HepG2 (cell line): ENCODE data around the gene HTR6. TPM values are rescaled to one million over a fixed set of nuclear protein-coding genes. Genes with fewer than 3 reads are reported as not detected.

Experiments
- ATAC-seq: fragments of 200-7000 bp; cut with Tn5 transposase; 3 replicates; pipeline ENCODE4 v1.9.1; 2020; ENCODE audit warnings: mild to moderate bottlenecking, moderate library complexity
- BruUV-seq: library from RNA; stranded (reverse); fragments of 400-500 nt; replicated peaks from 2 replicates; lab custom pipeline; 2021; lab: Mats Ljungman, UMichigan
- CTCF ChIA-PET: fragments of 300-600 bp; formaldehyde crosslinking; extraction: SDS; loops from one replicate; lab custom pipeline; 2021; ENCODE audit warnings: low total read pairs, inconsistent platforms, low intra/inter-chr PET ratio; lab: Yijun Ruan, JAX
- POLR2A ChIA-PET: fragments of 350-600 bp; sonication (Branson Sonifier 250); formaldehyde crosslinking; loops from one replicate; lab custom pipeline; 2020; ENCODE audit warnings: antibody characterized with exemption, inconsistent platforms; lab: Yijun Ruan, JAX
- DNase-seq: peaks from one replicate; pipeline ENCODE4 v3.0.0-alpha.2; 2015; ENCODE audit warnings: low spot score
- FAIRE-seq: peaks from 3 replicates; lab custom pipeline; 2011; peaks lifted over from hg19 to GRCh38; lab: Jason Lieb, UNC
- H2AFZ ChIP-seq: one replicate; pipeline ENCODE4 v1.6.1; 2011; ENCODE audit warnings: low read length, inconsistent platforms
- H3K27ac ChIP-seq: fragments of 300-600 bp; 3 replicates; pipeline ENCODE4 v1.8.0; 2011; ENCODE audit warnings: mixed run types, mild to moderate bottlenecking, mixed read lengths, low read length, inconsistent platforms; ENCODE audit not compliant: insufficient read depth; ENCODE audit errors: extremely low read length
- H3K27me3 ChIP-seq, 2 experiments: fragments of 200-600 bp in 1 of 2; 2 replicates in 1 of 2; 3 replicates in 1 of 2; pipeline versions ENCODE4 v1.6.0 to v1.8.0; 2011; ENCODE audit warnings: low read length in 2 of 2, mild to moderate bottlenecking in 2 of 2, moderate library complexity in 2 of 2, inconsistent platforms in 1 of 2; ENCODE audit not compliant: insufficient read depth in 2 of 2, control insufficient read depth in 1 of 2
- H3K36me3 ChIP-seq, 2 experiments: fragments of 200-600 bp in 1 of 2; replicated peaks in 1 of 2; 2 replicates in 1 of 2; 3 replicates in 1 of 2; pipeline versions ENCODE4 v1.5.1 to v1.8.0; 2011; ENCODE audit warnings: low read length in 2 of 2, inconsistent platforms in 1 of 2; ENCODE audit not compliant: insufficient read depth in 2 of 2, control insufficient read depth in 1 of 2
- H3K4me1 ChIP-seq: 2 replicates; pipeline ENCODE4 v1.5.1; 2012; ENCODE audit warnings: low read length, inconsistent platforms; ENCODE audit not compliant: insufficient read depth
- H3K4me2 ChIP-seq: 2 replicates; pipeline ENCODE4 v1.6.0; 2011; ENCODE audit warnings: low read depth, low read length, inconsistent platforms
- H3K4me3 ChIP-seq, 3 experiments: fragments of 200-600 bp in 1 of 3; sonication (generic), shearing (Covaris generic) in 1 of 3; replicated peaks in 1 of 3; 2 replicates each; pipeline ENCODE4 v1.5.1; 2011 to 2016; ENCODE audit warnings: low read length in 3 of 3, inconsistent platforms in 2 of 3, low read depth in 2 of 3, mild to moderate bottlenecking in 2 of 3, control low read depth in 1 of 3, mixed read lengths in 1 of 3; ENCODE audit not compliant: insufficient read depth in 1 of 3
- H3K79me2 ChIP-seq: one replicate; pipeline ENCODE4 v1.6.1; 2011; ENCODE audit warnings: low read length, inconsistent platforms; ENCODE audit not compliant: insufficient read depth
- H3K9ac ChIP-seq: 2 replicates; pipeline ENCODE4 v1.6.0; 2011; ENCODE audit warnings: mild to moderate bottlenecking, low read depth, low read length, inconsistent platforms; ENCODE audit not compliant: insufficient read depth
- H3K9me3 ChIP-seq: 2 replicates; pipeline ENCODE4 v1.5.1; 2012; ENCODE audit warnings: mild to moderate bottlenecking, low read length
- H4K20me1 ChIP-seq: 2 replicates; pipeline ENCODE4 v1.6.0; 2011; ENCODE audit warnings: inconsistent platforms, mild to moderate bottlenecking, low read length, moderate library complexity; ENCODE audit not compliant: insufficient read depth
- CAMTA2 ChIP-seq: sonication (generic); formaldehyde crosslinking; IDR thresholded peaks from 2 replicates; pipeline ENCODE4 v1.4.0; 2020; ENCODE audit warnings: mild to moderate bottlenecking, missing genetic modification reagents, borderline replicate concordance
- CC2D1A ChIP-seq: sonication (generic); formaldehyde crosslinking; IDR thresholded peaks from 2 replicates; pipeline ENCODE4 v1.8.1; 2023; ENCODE audit warnings: mild to moderate bottlenecking, missing genetic modification reagents
- CEBPZ ChIP-seq: IDR thresholded peaks from 2 replicates; pipeline ENCODE4 v1.6.1; 2012; ENCODE audit warnings: low read length, improper control_type of control experiment
- FOSL2 ChIP-seq: sonication (generic); formaldehyde crosslinking; IDR thresholded peaks from 2 replicates; pipeline ENCODE4 v1.4.0; 2020; ENCODE audit warnings: missing genetic modification reagents
- HDAC2 ChIP-seq: sonication (generic); formaldehyde crosslinking; IDR thresholded peaks from 2 replicates; pipeline ENCODE4 v1.4.0; 2020; ENCODE audit warnings: missing genetic modification reagents
- HNF1A ChIP-seq, 2 experiments: sonication (generic) in 1 of 2; formaldehyde crosslinking in 1 of 2; IDR thresholded peaks; 2 replicates each; pipeline versions ENCODE4 v1.4.0 to v1.6.1; 2016 to 2020; ENCODE audit warnings: borderline replicate concordance in 1 of 2, low read depth in 1 of 2, mild to moderate bottlenecking in 1 of 2, missing genetic modification reagents in 1 of 2
- JDP2 ChIP-seq: sonication (generic); formaldehyde crosslinking; IDR thresholded peaks from 2 replicates; pipeline ENCODE4 v1.8.1; 2022; ENCODE audit warnings: missing genetic modification reagents, borderline replicate concordance
- MEIS1 ChIP-seq: sonication (generic); formaldehyde crosslinking; IDR thresholded peaks from 2 replicates; pipeline ENCODE4 v1.9.0; 2021; ENCODE audit warnings: mild to moderate bottlenecking, missing genetic modification reagents, moderate library complexity, borderline replicate concordance
- MIXL1 ChIP-seq: IDR thresholded peaks from 2 replicates; pipeline ENCODE4 v1.6.1; 2016
- MXD1 ChIP-seq: sonication (generic); formaldehyde crosslinking; IDR thresholded peaks from 2 replicates; pipeline ENCODE4 v1.4.0; 2020; ENCODE audit warnings: mild to moderate bottlenecking, missing genetic modification reagents
- POLR2A ChIP-seq, 2 experiments: IDR thresholded peaks; 2 replicates each; pipeline ENCODE4 v1.6.1; 2011; ENCODE audit warnings: low read depth in 2 of 2, low read length in 2 of 2, mild to moderate bottlenecking in 1 of 2, moderate library complexity in 1 of 2; ENCODE audit not compliant: insufficient read depth in 1 of 2
- TBP ChIP-seq: sonication (generic); formaldehyde crosslinking; IDR thresholded peaks from 2 replicates; pipeline ENCODE4 v1.5.0; 2020; ENCODE audit warnings: missing genetic modification reagents
- TERF1 ChIP-seq: sonication (generic); formaldehyde crosslinking; IDR thresholded peaks from 2 replicates; pipeline ENCODE4 v1.8.0; 2022; ENCODE audit warnings: mild to moderate bottlenecking, missing genetic modification reagents, moderate library complexity
- ZNF121 ChIP-seq: sonication (generic); formaldehyde crosslinking; IDR thresholded peaks from 2 replicates; pipeline ENCODE4 v1.5.0; 2020; ENCODE audit warnings: mild to moderate bottlenecking, missing genetic modification reagents
- ZNF557 ChIP-seq: sonication (generic); formaldehyde crosslinking; IDR thresholded peaks from 2 replicates; pipeline ENCODE4 v1.4.0; 2020; ENCODE audit warnings: missing genetic modification reagents
- ZNF614 ChIP-seq: IDR thresholded peaks from 2 replicates; pipeline ENCODE4 v1.6.1; 2018; ENCODE audit warnings: missing biosample characterization, missing genetic modification reagents, inconsistent platforms, borderline replicate concordance
- WGBS: methylation state at CpG from one replicate; pipeline ENCODE4 v1.1.6; 2017; ENCODE audit warnings: low lambda C conversion rate; 5-methylcytosine and 5-hydroxymethylcytosine counted together
- in situ Hi-C: cut with HindIII; loops from 2 replicates; pipeline ENCODE4 v1.10.0; 2017; ENCODE audit warnings: low pct_unique_long_range_greater_than_20kb; ENCODE audit not compliant: extremely low pct_ligation_motif_present
- intact Hi-C: fragments of 100-400 bp; cut with micrococcal nuclease; formaldehyde crosslinking; loops from one replicate; pipeline ENCODE4 v1.10.0; 2022; ENCODE audit not compliant: unreplicated experiment
- polyA plus RNA-seq, 8 experiments: library from polyadenylated mRNA; depleted of rRNA in 3 of 8; stranded (reverse) in 7 of 8; unstranded in 1 of 8; fragments of >200 nt; fragmentation: Illumina TruSeq in 4 of 8; extraction: Trizol in 4 of 8; gene quantifications; 2 replicates each; pipeline versions ENCODE4 v1.2.1 to v1.2.3, GENCODE V29; 2011 to 2016; ENCODE audit warnings: low read depth in 4 of 8, missing spikeins in 1 of 8, mixed read lengths in 1 of 8; ENCODE audit not compliant: insufficient read depth in 1 of 8
- total RNA-seq, 5 experiments: library from RNA; depleted of rRNA; stranded (reverse); fragments of >200 nt; fragmentation: Illumina TruSeq; extraction: Trizol; gene quantifications; 2 replicates each; pipeline ENCODE4 v1.2.3, GENCODE V29; 2016; ENCODE audit warnings: low read depth in 1 of 5

HTR6 gene
- total and polyA plus RNA-seq, 2 of the 13 experiments (the other 11 are each of a cell fraction or from before 2014, with no cell fraction given), result 0.04 TPM; not detected in 1

- Histone ChIP-seq H2AFZ (no peak overlapping the region), H3K4me3 (no peak overlapping the region), H3K9ac (no peak overlapping the region), H3K36me3 (peaks cover 9 to 28% of the 10 kb centered on the region in 2 experiments; a peak in 4 of 5 replicates), H3K4me2 (no peak overlapping the region), H3K27me3 (no peaks in the 10 kb centered on the region; a peak in 1 of 5 replicates), H3K9me3 (no peaks in the 10 kb centered on the region), H3K27ac (no peak overlapping the region), H3K4me1 (peaks cover 2% of the 10 kb centered on the region), H3K79me2 (no peaks in the 10 kb centered on the region), H4K20me1 (no peaks in the 10 kb centered on the region)
- ChIA-PET CTCF (no interaction called here), POLR2A (interaction anchor here (0.6 to 0.7 kb wide), 2 partner anchors 11 to 128 kb away, joined by 3 read pairs; no protein-coding TSS in a partner anchor)
- 90% methylated on average over 3 of the region's 3 CpGs for WGBS
- no peak for DNase-seq
- FAIRE-seq, result no peak
- BruUV-seq, result no TSS peak
- ATAC-seq, result no peak
- in situ Hi-C loops, result no loop called here
- intact Hi-C loops, result no loop called here
- no peak for TF ChIP-seq JDP2
- TF ChIP-seq FOSL2, result no peak
- TF ChIP-seq MXD1 (CRISPR knock-in tag), result no peak
- no peak for TF ChIP-seq TBP (CRISPR knock-in tag)
- no peak for TF ChIP-seq HNF1A (IDR thresholded peaks at IDR 0.05; ENCODE audit: low read depth)
- no peak for TF ChIP-seq HNF1A (CRISPR knock-in tag; IDR thresholded peaks at IDR 0.05; ENCODE audit: borderline replicate concordance)
- no peak for TF ChIP-seq MIXL1 (CRISPR knock-in tag)
- TF ChIP-seq CEBPZ, result no peak
- TF ChIP-seq TERF1 (CRISPR knock-in tag), result no peak
- TF ChIP-seq HDAC2 (CRISPR knock-in tag), result no peak
- no peak for TF ChIP-seq ZNF557 (CRISPR knock-in tag)
- TF ChIP-seq ZNF614 (CRISPR knock-in tag), result no peak
- no peak for TF ChIP-seq POLR2A (IDR thresholded peaks at IDR 0.05; ENCODE audit: insufficient read depth in 1 of 2, low read depth in 2 of 2, low read length in 2 of 2)
- TF ChIP-seq ZNF121 (CRISPR knock-in tag), result no peak
- TF ChIP-seq CAMTA2 (CRISPR knock-in tag), result no peak
- TF ChIP-seq MEIS1, result no peak
- no peak for TF ChIP-seq CC2D1A (CRISPR knock-in tag)
Measured at GRCh38 chr1:19628879-19629278, 35.8 kb upstream of the HTR6 start.
